ENCODE measurements around the gene CENPK.

The CENPK gene

GRCh38 chr5:65468633-65469032 lies 94.3 kb downstream of the CENPK start:
- in situ Hi-C loops (cut with MboI; ENCODE audit: low sequenced_read_pairs) = no loop called here
